HEK293T (cell line): ENCODE data around the gene PPM1H.

ENCODE experiments used
- BHLHE40 ChIP-seq: fragments of 450-650 bp; IDR thresholded peaks from 2 replicates; pipeline ENCODE4 v1.6.1; 2016; ENCODE audit warnings: mild to moderate bottlenecking, moderate library complexity, borderline replicate concordance
- FOXM1 ChIP-seq: fragments of 450-650 bp; IDR thresholded peaks from 2 replicates; pipeline ENCODE4 v1.6.1; 2017; ENCODE audit warnings: mild to moderate bottlenecking, borderline replicate concordance
- NFRKB ChIP-seq: fragments of 450-650 bp; IDR thresholded peaks from 2 replicates; pipeline ENCODE4 v1.6.1; 2016; ENCODE audit warnings: mild to moderate bottlenecking, moderate library complexity
- SUZ12 ChIP-seq: fragments of 450-650 bp; IDR thresholded peaks from 2 replicates; pipeline ENCODE4 v1.6.1; 2016; ENCODE audit warnings: mild to moderate bottlenecking

GRCh38 chr12:62656591-62657362 is 278.2 kb downstream of the PPM1H start:
- TF ChIP-seq BHLHE40: no peak
- TF ChIP-seq NFRKB: no peak
- TF ChIP-seq FOXM1: no peak
- no peak for TF ChIP-seq SUZ12
